NCI-H146 (cell line): ENCODE results near the gene PLXNA1.

Source experiments
- DNase-seq: peaks from one replicate; lab custom pipeline; 2025; lab: John Stamatoyannopoulos, UW

Gene PLXNA1

GRCh38 chr3:126987596-126987995 is 4.7 kb downstream of the PLXNA1 start:
- DNase-seq, result no peak

- no peak for DNase-seq
Measured at GRCh38 chr3:126988451-126989021, 5.6 kb downstream of the PLXNA1 start.

DNA sequence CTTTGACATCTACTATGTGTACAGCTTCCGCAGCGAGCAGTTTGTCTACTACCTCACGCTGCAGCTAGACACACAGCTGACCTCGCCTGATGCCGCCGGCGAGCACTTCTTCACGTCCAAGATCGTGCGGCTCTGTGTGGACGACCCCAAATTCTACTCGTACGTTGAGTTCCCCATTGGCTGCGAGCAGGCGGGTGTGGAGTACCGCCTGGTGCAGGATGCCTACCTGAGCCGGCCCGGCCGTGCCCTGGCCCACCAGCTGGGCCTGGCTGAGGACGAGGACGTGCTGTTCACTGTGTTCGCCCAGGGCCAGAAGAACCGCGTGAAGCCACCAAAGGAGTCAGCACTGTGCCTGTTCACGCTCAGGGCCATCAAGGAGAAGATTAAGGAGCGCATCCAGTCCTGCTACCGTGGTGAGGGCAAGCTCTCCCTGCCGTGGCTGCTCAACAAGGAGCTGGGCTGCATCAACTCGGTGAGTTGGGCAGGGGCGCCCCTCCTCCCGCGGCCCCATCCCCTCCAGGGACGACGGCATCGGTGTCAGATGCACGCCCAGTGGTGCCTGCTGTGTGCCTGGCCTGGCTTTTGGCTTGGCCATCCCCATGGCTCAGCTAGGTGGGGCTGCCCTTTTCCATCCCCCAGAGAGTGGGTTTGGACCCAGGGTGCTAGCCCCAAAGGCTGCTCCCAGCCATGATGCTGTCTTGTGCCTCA is 6.6 kb downstream of the PLXNA1 start:
- no peak for DNase-seq

- no peak for DNase-seq
Measured at GRCh38 chr3:126990024-126990700, 7.2 kb downstream of the PLXNA1 start.

GRCh38 chr3:126990890-126991289 is 8.0 kb downstream of the PLXNA1 start:
- DNase-seq, result no peak

DNA sequence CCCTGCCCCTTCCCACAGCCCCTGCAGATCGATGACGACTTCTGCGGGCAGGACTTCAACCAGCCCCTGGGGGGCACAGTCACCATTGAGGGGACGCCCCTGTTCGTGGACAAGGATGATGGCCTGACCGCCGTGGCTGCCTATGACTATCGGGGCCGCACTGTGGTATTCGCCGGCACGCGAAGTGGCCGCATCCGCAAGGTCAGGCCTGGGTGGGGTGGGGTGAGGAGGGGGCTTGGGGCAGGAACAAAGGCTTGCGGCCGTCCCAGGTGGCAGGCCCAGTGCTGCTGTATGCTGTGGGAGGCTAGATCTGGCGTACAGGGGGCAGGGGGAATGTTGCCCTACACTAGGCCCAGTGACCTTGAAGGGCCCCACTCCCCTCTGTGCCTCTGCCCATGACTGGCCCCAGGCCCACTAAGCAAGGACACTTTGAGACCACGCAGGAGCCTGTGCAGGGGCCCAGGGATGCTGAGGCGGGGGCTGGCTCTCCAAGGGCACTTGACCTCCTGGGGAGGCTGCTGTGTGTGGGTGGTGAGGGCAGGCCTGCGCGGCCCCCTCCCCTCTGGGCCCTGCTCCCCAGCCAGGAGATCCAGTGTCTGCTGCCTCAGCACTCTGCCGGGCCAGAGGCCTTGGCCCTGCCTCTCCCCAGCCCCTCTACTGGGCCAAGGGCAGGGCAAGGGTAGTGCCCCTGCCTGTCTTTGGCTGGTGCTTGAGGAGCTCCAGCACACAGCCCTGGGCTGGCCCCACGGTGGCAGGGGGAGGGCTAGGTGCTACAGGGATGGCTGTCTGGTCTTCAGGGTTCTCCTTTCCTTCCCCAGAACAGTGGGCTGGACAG is 8.7 kb downstream of the PLXNA1 start:
- DNase-seq, result no peak

- DNase-seq, result no peak
Measured at GRCh38 chr3:126992216-126992615, 9.3 kb downstream of the PLXNA1 start.

- no peak for DNase-seq
Measured at GRCh38 chr3:126992776-126993175, 9.9 kb downstream of the PLXNA1 start.

GRCh38 chr3:126993436-126993835 is 10.5 kb downstream of the PLXNA1 start:
- DNase-seq, result no peak

GRCh38 chr3:126994661-126995245 is 11.8 kb downstream of the PLXNA1 start:
- no peak for DNase-seq

DNA sequence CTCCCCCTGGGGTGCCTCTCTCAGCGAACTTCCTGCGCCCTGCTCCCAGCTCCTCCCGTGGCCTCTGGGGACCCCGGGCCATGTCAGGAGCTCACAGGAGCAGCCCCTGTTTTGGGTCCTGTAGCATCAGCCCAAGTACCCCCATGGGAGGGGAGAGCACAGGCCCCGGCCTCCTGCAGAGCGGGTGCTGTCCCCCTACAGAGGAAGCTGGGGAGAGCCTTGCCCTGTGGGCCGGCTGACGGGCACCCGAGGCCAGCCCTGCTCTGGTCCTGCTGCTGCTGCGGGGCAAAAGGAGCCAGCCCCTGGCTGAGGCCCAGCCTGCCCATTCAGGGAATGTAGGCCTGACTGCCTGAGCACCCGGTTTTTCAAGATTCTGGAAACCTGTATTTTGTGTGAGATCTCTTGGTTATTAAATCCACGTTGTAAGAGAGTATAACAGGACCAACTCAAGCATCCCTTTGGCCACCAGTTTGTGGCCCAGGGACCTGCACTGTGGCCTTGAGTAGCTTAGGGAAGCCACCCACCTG is 12.4 kb downstream of the PLXNA1 start:
- DNase-seq, result no peak

DNA sequence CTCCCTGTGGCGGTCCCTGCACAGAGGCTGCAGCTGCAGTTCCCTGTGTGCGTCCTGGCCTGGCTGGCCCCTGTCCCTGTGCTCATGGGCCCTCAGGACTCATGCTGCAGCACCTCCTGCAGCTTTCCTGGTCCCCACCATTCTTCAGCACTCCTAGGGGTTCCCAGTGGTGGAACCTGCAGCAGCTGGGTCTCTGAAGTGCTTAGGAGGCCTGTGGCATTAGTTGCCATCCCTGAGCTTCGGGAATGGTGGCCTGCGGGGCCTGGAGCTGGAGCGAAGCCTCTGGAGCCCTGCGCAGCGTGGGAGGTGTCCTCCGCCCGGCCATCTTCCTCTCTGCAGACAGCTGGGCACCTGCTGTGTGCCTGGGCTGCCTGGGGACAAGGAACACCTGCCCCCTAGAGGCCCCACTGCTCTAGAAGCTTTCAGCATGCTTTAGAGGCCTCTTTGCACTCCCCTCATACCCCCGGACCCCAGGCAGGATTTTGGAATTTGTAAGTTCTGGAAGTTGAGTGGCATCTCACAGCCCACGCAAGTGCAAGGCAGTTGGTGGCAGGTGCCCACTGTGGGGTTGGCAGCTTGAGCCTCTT is 13.1 kb downstream of the PLXNA1 start:
- no peak for DNase-seq

DNA sequence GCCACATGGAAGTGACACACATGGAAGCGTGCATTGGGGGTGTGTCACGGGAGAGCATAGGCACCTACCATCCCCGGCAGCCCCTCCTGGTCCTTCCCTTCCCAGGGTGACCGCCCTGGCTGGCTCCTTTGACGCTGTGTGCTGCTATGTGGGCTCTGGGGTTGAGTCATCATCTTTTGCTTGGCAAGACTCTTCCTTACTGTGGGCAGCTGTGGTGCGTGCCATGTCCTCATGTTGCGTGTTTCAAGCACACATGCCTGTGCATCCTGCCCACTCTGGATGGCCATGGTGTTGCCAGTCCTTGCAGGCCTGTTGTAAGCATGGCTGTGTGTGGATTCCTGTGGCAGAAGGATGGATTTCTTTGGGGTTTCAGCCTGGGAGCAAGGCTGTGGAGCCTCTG is 14.0 kb downstream of the PLXNA1 start:
- no peak for DNase-seq

DNA sequence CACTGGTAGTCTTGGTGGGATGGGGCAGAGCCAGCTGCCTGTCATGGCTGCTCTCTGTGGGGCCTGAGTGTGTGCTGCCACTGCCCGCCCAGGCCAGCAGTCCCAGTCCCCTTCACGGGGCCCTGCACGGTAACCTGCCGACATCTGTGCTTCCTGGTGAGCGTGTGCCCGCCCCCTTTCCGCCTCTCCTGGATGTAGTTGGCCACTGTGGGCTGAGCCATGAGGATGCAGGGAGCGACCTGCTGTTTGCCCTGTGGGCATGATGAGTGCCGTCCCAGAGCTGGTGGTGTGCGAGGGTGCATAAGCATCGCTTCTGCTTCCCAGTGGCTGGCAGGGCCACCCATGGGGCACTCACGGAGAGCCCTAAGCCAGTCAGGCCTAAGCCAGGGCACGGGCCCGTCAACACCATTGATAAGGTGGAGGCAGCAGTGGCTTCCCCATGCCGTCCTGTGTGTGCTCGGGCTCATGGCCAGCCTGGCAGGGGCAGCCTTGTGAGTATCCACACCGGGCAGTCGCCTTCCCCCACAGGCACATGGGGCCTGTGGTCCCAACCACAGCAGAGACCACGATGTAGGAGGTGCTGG is 14.6 kb downstream of the PLXNA1 start:
- DNase-seq, result no peak

DNA sequence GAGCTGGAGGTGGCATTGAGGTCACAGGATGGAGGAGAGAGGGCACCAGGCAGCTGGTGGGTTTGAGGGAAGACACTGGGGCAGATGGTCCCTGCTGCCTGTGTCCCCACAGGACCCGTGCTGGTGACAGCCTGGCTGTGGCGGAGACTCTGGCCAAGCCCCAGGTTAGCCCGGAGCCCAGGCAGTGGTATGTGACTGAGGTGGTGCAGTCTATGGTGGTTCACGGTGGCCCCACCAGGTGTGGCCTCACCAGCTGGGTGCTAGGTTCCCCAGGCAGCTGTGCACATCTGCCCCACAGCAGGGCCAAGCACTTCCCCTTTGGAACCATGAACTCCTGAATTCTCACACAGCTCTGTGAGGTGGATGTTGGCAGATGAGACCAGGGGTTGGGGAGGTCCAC is 15.4 kb downstream of the PLXNA1 start:
- DNase-seq, result no peak

DNA sequence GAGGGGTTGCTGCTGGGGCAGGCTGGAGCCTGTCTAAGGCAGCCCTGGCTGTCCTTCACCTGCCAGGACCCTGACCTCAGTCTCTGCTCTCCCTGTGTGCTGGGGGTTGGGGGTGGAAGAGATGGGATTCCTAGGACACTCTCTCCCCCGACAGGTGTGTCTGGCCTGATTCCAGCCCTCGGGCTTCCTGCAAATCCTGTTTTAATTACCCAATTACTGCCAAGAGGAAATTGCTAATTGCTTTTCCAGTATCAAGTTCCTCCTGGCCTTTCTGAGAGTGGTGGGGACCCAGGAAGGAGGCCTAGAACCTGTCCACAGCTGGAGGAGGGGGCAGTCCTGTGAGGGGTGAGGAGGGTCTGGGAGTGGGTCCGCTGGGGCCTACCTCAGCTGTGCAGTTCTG is 15.8 kb downstream of the PLXNA1 start:
- DNase-seq, result peak; percentile 93

DNA sequence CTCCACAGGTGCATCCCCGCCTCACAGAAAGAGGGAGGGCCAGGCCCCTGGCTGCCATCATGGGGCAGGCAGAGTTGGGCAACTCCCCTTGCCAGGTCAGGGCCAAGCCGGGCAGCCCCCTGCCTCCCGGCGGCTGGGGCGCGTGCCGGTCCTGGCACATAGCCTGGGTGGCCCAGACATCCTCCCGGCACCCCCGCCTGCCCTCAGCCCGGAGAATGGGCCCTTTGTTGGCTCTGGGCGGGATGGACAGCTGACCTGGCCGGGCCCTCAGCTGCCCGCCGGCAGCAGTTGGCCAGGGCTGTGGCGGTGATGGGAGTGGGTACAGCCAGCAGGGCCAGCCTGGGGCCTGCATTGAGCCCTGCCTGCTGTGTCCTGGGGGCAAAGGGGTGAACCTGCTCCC is 16.5 kb downstream of the PLXNA1 start:
- DNase-seq, result no peak

DNA sequence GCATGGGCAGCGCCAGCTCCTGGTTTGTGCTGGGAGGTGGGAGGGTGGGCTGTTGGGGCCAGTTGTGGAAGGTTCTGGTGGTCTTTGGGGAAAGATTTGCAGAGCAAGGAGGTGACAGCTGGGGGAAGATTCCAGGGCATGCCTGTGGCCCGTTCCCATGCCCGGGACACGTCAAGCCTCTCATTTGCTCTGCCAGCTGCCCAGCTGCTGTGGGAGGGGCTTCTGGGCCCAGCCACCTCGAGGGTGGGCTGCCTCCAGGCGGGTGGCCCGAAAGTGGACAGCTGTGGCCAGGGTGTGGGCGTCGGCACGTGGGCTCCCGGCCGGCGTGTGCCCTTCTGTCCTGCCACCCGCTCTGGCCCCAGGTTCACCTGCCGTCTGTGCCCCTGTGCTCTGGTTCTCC is 17.2 kb downstream of the PLXNA1 start:
- DNase-seq, result no peak

- no peak for DNase-seq
Measured at GRCh38 chr3:127000761-127001160, 17.8 kb downstream of the PLXNA1 start.

GRCh38 chr3:127001486-127002194 is 18.7 kb downstream of the PLXNA1 start:
- DNase-seq, result no peak
